GM19035 (cell line): ENCODE data around the gene TMC2.
"Not testable (repeated sequence)": the region's sequence is repeated elsewhere in the genome, so short reads cannot be mapped to it uniquely, and the experiment has no call there.

Experiments
- ATAC-seq: cut with Tn5 transposase; IDR thresholded peaks from one replicate; pipeline ENCODE4 v1.9.1; 2021; ENCODE audit not compliant: unreplicated experiment

The TMC2 gene

GRCh38 chr20:2536560-2536986, at the start of gene TMC2:
Gene TMC2 (plus strand): TSS chr20:2536573. CDS start chr20:2536622, 49 bp downstream.
- no peak for ATAC-seq

GRCh38 chr20:2502808-2503384, 33.5 kb upstream of the TMC2 start:
- ATAC-seq: not testable (repeated sequence)

GRCh38 chr20:2504803-2505202, 31.6 kb upstream of the TMC2 start:
- ATAC-seq: not testable (repeated sequence)

- not testable (repeated sequence) for ATAC-seq
Measured at GRCh38 chr20:2506426-2506825, 29.9 kb upstream of the TMC2 start.

- no peak for ATAC-seq
Measured at GRCh38 chr20:2507464-2507863, 28.9 kb upstream of the TMC2 start.

GRCh38 chr20:2507875-2508630, 28.3 kb upstream of the TMC2 start:
- peak; percentile 15 for ATAC-seq

- peak; percentile 96 for ATAC-seq
Measured at GRCh38 chr20:2508631-2509467, 27.5 kb upstream of the TMC2 start, which contains the start of gene ZNF343. Gene ZNF343 (minus strand): TSS chr20:2508915. CDS start chr20:2493895, 15,020 bp downstream.

- no peak for ATAC-seq
Measured at GRCh38 chr20:2509468-2509781, 26.9 kb upstream of the TMC2 start.

- no peak for ATAC-seq
Measured at GRCh38 chr20:2509794-2510193, 26.6 kb upstream of the TMC2 start.

- no peak for ATAC-seq
Measured at GRCh38 chr20:2515203-2515602, 21.2 kb upstream of the TMC2 start.

- no peak for ATAC-seq
Measured at GRCh38 chr20:2516399-2516798, 20.0 kb upstream of the TMC2 start.

GRCh38 chr20:2518096-2518495, 18.3 kb upstream of the TMC2 start:
- no peak for ATAC-seq

GRCh38 chr20:2518558-2518957, 17.8 kb upstream of the TMC2 start:
- no peak for ATAC-seq

- ATAC-seq: no peak
Measured at GRCh38 chr20:2519115-2519809, 17.1 kb upstream of the TMC2 start.

- ATAC-seq: no peak
Measured at GRCh38 chr20:2520617-2521016, 15.8 kb upstream of the TMC2 start.

GRCh38 chr20:2521369-2522305, 14.7 kb upstream of the TMC2 start:
- no peak for ATAC-seq

- ATAC-seq: not testable (repeated sequence)
Measured at GRCh38 chr20:2522826-2523429, 13.4 kb upstream of the TMC2 start.

GRCh38 chr20:2523919-2524708, 12.3 kb upstream of the TMC2 start:
- ATAC-seq: peak; percentile 82
